22Rv1 (cell line): ENCODE results near the gene CADM4.

Experiments
- CTCF ChIP-seq: fragments of 450-650 bp; IDR thresholded peaks from 2 replicates; pipeline ENCODE4 v1.5.1; 2017; ENCODE audit warnings: mild to moderate bottlenecking
- ZFX ChIP-seq: fragments of 450-650 bp; IDR thresholded peaks from 2 replicates; pipeline ENCODE4 v1.6.1; 2017; ENCODE audit warnings: antibody characterized with exemption, borderline replicate concordance

- TF ChIP-seq CTCF (no peak), ZFX (no peak)
Measured at GRCh38 chr19:43618921-43619261, 20.8 kb downstream of the CADM4 start.
